Stomach (tissue), 9 donors: ENCODE measurements around the gene SOX10. TPM values are rescaled to one million over a fixed set of nuclear protein-coding genes. Genes with fewer than 3 reads are reported as not detected.
A peak's percentile ranks its signal among the peaks of the same experiment; 100 is the strongest.

Source experiments
- DNase-seq, 2 donors: peaks; one replicate each; pipeline versions ENCODE4 v3.0.0 to v3.0.0-alpha.2; 2013 to 2019
- H3K27ac ChIP-seq, 5 donors: fragments of 200-600 bp in 4 of 5; sonication (generic) in 4 of 5; one replicate each; pipeline ENCODE4 v1.5.1; 2013 to 2019; ENCODE audit warnings: mild to moderate bottlenecking in 1 of 5, moderate library complexity in 1 of 5
- H3K27me3 ChIP-seq, 3 donors: fragments of 200-600 bp; sonication (generic); one replicate each; pipeline ENCODE4 v1.5.1; 2017 to 2019; ENCODE audit warnings: mixed run types in 1 of 3
- H3K36me3 ChIP-seq, 4 donors: fragments of 200-600 bp; sonication (generic); 1 replicate in 3 of 4; 2 replicates in 1 of 4; pipeline ENCODE4 v1.5.1; 2016 to 2019
- H3K4me1 ChIP-seq, 4 donors: fragments of 200-600 bp; sonication (generic); one replicate each; pipeline ENCODE4 v1.5.1; 2016 to 2019
- H3K4me3 ChIP-seq, 4 donors: fragments of 200-600 bp; sonication (generic) in 3 of 4; one replicate each; pipeline ENCODE4 v1.5.1; 2016 to 2019; ENCODE audit warnings: mild to moderate bottlenecking in 1 of 4
- H3K9me3 ChIP-seq, 4 donors: fragments of 200-600 bp; sonication (generic); one replicate each; pipeline ENCODE4 v1.5.1; 2016 to 2019
- CTCF ChIP-seq, 7 experiments: fragments of 450-650 bp in 4 of 7; fragments of 200-600 bp in 3 of 7; sonication (generic) in 3 of 7; IDR thresholded peaks; one replicate each; pipeline ENCODE4 v1.5.1; 2016 to 2019; ENCODE audit warnings: antibody characterized with exemption in 7 of 7, control low read depth in 2 of 7, mild to moderate bottlenecking in 1 of 7
- EP300 ChIP-seq: sonication (generic); formaldehyde crosslinking; IDR thresholded peaks from one replicate; pipeline ENCODE4 v1.6.1; 2017; ENCODE audit warnings: antibody characterized with exemption
- POLR2A ChIP-seq, 4 donors: fragments of 450-650 bp; IDR thresholded peaks; one replicate each; pipeline ENCODE4 v1.6.1; 2016; ENCODE audit warnings: antibody characterized with exemption in 4 of 4, control low read depth in 2 of 4, mild to moderate bottlenecking in 1 of 4, moderate library complexity in 1 of 4
- POLR2AphosphoS5 ChIP-seq, 3 donors: sonication (generic); formaldehyde crosslinking; IDR thresholded peaks; one replicate each; pipeline ENCODE4 v1.6.1; 2016; ENCODE audit warnings: antibody characterized with exemption in 3 of 3
- WGBS, 5 donors: extraction: QIAGEN DNeasy Blood & Tissue Kit in 3 of 5; methylation state at CpG; one replicate each; pipeline versions ENCODE4 v1.1.5 to v1.1.7; 2013 to 2018; 5-methylcytosine and 5-hydroxymethylcytosine counted together
- intact Hi-C: fragments of 100-400 bp; cut with DNase I; formaldehyde crosslinking; loops from one replicate; pipeline ENCODE4 v1.15.1; 2023; ENCODE audit warnings: low total_unique reads
- polyA plus RNA-seq, 3 donors: library from polyadenylated mRNA; stranded (reverse); fragments of 200-250 nt; gene quantifications; one replicate each; pipeline ENCODE4 v1.2.3, GENCODE V29; 2013
- total RNA-seq, 5 donors: library from RNA; depleted of rRNA; stranded (reverse); fragments of >200 nt; gene quantifications; one replicate each; pipeline versions ENCODE4 v1.1.0 to v1.2.3, GENCODE V29; 2014 to 2016
- donor health status: healthy with polysubstance abuse.
- donor health status: Bipolar disorder and iron deficiency.
- donor health status: healthy.

SOX10 gene
- total and polyA plus RNA-seq, 8 donors: 1.7 to 4.9 (median 3.0) TPM; not detected in 2

- Histone ChIP-seq H3K27me3 (no peaks in the 10 kb centered on the region), H3K27ac (no peak overlapping the region), H3K36me3 (peaks cover 26 to 85% (median 50%) of the 10 kb centered on the region in 4 donors), H3K9me3 (no peaks in the 10 kb centered on the region), H3K4me3 (no peak overlapping the region), H3K4me1 (peaks cover 0 to 5% (median 0%) of the 10 kb centered on the region in 4 donors)
- 84 to 98% (median 92%) methylated on average over 4 of the region's 4 CpGs for WGBS, 5 donors
- no peak for DNase-seq
- intact Hi-C loops: no loop called here
- TF ChIP-seq POLR2AphosphoS5 (IDR thresholded peaks at IDR 0.05) (no peak), EP300 (no peak), POLR2A (IDR thresholded peaks at IDR 0.05) (no peak), CTCF (IDR thresholded peaks at IDR 0.05) (no peak)
These were observed 13.5 kb downstream of the SOX10 start for GRCh38 chr22:37970864-37971263.

GRCh38 chr22:37968452-37969251 lies 15.7 kb downstream of the SOX10 start:
- WGBS, 5 donors: 57 to 81% (median 79%) methylated on average over 4 to 5 of the region's 5 CpGs
- TF ChIP-seq CTCF (IDR thresholded peaks at IDR 0.05): no peak
- no peak for TF ChIP-seq EP300
- TF ChIP-seq POLR2A (IDR thresholded peaks at IDR 0.05): no peak
- TF ChIP-seq POLR2AphosphoS5 (IDR thresholded peaks at IDR 0.05): no peak
- Histone ChIP-seq H3K4me3 (no peak overlapping the region), H3K27me3 (no peaks in the 10 kb centered on the region), H3K27ac (no peak overlapping the region), H3K9me3 (no peaks in the 10 kb centered on the region), H3K4me1 (peaks cover 0 to 17% (median 6%) of the 10 kb centered on the region in 4 donors), H3K36me3 (peaks cover 26 to 79% (median 60%) of the 10 kb centered on the region in 4 donors)
- intact Hi-C loops: loop anchor here (10.0 kb wide), 1 partner anchor 154 kb away; no protein-coding TSS in a partner anchor
- DNase-seq: peak in 1 of 2 donors; percentile 60

- no peak overlapping the region for H3K27ac ChIP-seq
- WGBS, 5 donors: 75 to 90% (median 81%) methylated on average over 12 to 14 of the region's 14 CpGs
- no peak for DNase-seq
These were observed 16.5 kb downstream of the SOX10 start for GRCh38 chr22:37967637-37968451.

More at GRCh38 chr22:37967637-37968451, 16.5 kb downstream of the SOX10 start:
- intact Hi-C loops: loop anchor here (10.0 kb wide), 1 partner anchor 153 kb away; no protein-coding TSS in a partner anchor
- Histone ChIP-seq H3K27me3 (no peaks in the 10 kb centered on the region), H3K4me3 (no peak overlapping the region), H3K9me3 (no peaks in the 10 kb centered on the region), H3K36me3 (peaks cover 31 to 79% (median 64%) of the 10 kb centered on the region in 4 donors), H3K4me1 (peaks cover 0 to 17% (median 6%) of the 10 kb centered on the region in 4 donors)
- no peak for TF ChIP-seq POLR2A (IDR thresholded peaks at IDR 0.05)
- no peak for TF ChIP-seq EP300
- no peak for TF ChIP-seq POLR2AphosphoS5 (IDR thresholded peaks at IDR 0.05)
- no peak for TF ChIP-seq CTCF (IDR thresholded peaks at IDR 0.05)
